ENCODE data around the gene DNASE1L1.

The DNASE1L1 gene

DNA sequence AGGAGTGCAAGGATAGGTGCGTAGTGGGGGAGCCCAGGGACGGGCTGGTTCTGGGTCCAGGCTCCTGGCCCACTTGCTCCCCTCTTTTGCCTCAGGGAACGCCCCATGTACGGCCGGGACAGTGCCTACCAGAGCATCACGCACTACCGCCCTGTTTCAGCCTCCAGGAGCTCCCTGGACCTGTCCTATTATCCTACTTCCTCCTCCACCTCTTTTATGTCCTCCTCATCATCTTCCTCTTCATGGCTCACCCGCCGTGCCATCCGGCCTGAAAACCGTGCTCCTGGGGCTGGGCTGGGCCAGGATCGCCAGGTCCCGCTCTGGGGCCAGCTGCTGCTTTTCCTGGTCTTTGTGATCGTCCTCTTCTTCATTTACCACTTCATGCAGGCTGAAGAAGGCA lies 28.3 kb downstream of the DNASE1L1 start:
- no peak for DNase-seq

GRCh38 chrX:154380153-154380552 lies 28.9 kb downstream of the DNASE1L1 start:
- DNase-seq = no peak

DNA sequence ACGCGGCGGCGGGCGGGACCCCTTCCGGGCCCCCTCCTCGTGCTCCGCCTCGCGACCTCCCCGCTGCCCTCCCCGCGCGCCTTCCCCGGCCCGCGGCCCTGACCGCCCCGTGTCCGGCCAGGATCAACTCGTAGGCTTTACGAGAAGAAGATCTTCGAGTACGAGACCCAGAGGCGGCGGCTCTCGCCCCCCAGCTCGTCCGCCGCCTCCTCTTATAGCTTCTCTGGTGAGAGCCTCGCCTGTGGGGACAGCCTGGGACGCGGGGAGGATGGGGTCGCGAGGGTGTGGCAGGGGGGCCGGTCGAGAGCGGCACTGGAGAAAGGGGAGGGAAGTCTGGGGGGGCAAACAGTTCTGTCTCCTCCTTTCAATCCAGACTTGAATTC lies 29.5 kb downstream of the DNASE1L1 start:
- DNase-seq = no peak

DNA sequence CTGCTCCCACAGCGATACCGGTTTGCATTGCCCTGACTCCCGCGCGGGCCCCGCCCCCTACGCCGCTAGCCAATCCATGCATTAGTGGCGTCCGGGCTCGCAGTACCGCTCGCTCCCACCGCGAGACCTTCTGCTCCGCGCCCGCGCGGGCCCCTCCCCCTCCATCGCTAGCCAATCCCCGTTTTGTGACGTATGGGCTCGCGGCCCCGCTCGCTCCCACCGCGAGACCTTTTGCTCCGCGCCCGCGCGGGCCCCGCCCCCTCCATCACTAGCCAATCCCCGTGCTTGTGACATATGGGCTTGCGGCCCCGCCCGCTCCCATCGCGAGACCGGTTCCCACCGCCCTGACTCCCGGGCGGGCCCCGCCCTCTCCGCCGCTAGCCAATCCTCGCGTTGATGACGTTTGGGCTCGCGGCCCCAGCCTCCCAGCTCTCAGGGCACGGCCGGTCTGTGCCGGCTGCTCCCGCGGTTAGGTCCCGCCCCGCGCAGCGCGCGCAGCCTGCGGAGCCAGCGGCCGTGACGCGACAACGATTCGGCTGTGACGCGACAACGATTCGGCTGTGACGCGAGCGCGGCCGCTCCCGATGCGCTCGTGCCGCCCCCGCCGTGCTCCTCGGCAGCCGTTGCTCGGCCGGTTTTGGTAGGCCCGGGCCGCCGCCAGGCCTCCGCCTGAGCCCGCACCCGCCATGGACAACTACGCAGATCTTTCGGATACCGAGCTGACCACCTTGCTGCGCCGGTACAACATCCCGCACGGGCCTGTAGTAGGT lies 30.1 kb downstream of the DNASE1L1 start, which contains the start of gene EMD:
Gene EMD, plus strand, starts transcription at position 497 of the 770 bp plus-strand sequence. Its CDS starts 190 bp downstream, at position 687.
- peak; percentile 99 for DNase-seq

- DNase-seq = no peak
Observed at GRCh38 chrX:154378059-154378798, 30.8 kb downstream of the DNASE1L1 start.

GRCh38 chrX:154376774-154377173 lies 32.3 kb downstream of the DNASE1L1 start:
- no peak for DNase-seq

- DNase-seq = no peak
Observed at GRCh38 chrX:154375156-154375504, 33.9 kb downstream of the DNASE1L1 start.

GRCh38 chrX:154374313-154375155 lies 34.5 kb downstream of the DNASE1L1 start, which contains the start of gene FLNA:
FLNA (minus strand) TSS chrX:154374634; CDS start chrX:154371245, 3,389 bp downstream.
- peak; percentile 70 for DNase-seq

GRCh38 chrX:154373340-154374306 lies 35.4 kb downstream of the DNASE1L1 start:
- peak; percentile 97 for DNase-seq

- DNase-seq = no peak
Observed at GRCh38 chrX:154372612-154373022, 36.4 kb downstream of the DNASE1L1 start.

GRCh38 chrX:154371789-154372300 lies 37.2 kb downstream of the DNASE1L1 start:
- DNase-seq = no peak

DNA sequence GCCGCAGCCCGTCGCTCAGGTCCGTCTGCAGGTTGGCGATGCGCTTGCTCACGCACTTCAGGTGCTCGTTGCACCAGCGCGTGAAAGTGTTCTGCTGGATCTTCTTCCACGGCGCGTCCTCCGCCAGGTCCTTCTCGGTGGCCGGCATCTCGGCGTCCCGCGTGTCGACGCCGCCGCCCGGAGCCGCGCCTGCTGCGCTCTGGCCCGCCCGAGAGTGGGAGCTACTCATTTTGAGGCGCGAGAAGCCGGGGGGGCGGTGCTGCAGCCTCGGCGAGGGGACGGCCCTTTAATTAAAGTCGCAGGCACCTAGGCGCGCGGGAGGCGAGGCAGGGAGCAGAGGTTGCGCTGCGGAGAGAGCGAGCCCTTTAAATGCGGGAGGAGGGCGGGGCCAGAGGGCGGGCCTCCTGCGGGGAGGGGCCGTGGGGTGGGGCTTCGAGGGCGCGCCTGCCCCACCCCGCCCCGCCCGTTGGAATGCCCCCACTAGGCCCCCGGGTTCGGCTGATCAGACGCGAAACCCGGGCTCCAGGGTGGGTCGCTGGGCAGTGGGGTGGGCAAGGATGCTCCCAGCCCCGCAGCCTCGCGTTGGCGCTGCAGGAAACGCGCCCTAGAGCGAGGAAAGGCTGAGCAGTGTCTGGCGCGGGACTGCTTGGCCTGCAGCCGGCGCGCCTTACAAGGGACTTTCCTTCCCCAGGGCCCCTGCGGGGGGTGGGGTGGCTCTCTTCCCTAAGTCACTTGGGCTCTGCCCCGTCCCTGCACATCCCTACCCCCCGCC lies 37.9 kb downstream of the DNASE1L1 start:
- DNase-seq = peak; percentile 95

GRCh38 chrX:154370300-154371016 lies 38.6 kb downstream of the DNASE1L1 start:
- DNase-seq = no peak

- peak; percentile 96 for DNase-seq
Observed at GRCh38 chrX:154369449-154370299, 39.4 kb downstream of the DNASE1L1 start.

DNA sequence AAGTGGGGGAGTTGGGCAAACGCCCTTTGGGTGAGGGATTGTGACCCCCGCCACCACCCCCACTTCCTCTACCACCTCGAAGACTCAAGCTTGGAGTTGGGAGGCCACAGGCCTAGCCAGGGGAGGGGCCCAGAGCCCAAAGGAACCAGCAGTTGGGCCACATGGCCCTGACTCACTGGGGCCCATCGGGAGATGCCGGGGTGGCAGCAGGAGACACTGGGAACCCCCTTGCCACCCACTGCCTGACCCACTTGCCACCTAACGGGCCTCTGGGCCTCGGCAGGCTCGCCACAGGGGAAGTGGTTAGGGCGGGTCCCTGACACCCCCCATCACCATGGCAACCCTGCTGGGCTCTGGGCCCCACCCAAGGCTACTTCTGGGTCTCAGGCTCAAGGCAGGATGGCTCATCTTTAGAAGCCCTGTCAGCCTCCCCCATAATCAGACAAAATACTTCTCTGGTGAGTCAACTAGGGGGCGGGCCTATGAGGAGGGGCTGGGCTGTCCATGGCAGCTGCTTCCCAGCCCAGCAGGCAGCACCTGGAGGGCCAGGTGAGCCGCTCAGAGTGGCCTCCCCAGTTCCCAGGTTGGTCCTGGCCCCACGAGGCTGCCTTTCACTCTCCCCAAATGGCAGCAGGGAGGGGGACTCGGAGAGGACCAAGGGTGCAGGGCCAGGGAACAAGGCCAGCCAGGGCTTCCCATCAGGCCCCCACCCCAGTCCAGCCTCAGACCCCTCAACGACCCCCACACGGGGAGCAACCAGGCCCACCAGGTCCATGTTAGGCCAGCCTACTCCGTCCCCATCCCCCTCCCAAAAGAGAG lies 40.2 kb downstream of the DNASE1L1 start:
- peak; percentile 91 for DNase-seq

DNA sequence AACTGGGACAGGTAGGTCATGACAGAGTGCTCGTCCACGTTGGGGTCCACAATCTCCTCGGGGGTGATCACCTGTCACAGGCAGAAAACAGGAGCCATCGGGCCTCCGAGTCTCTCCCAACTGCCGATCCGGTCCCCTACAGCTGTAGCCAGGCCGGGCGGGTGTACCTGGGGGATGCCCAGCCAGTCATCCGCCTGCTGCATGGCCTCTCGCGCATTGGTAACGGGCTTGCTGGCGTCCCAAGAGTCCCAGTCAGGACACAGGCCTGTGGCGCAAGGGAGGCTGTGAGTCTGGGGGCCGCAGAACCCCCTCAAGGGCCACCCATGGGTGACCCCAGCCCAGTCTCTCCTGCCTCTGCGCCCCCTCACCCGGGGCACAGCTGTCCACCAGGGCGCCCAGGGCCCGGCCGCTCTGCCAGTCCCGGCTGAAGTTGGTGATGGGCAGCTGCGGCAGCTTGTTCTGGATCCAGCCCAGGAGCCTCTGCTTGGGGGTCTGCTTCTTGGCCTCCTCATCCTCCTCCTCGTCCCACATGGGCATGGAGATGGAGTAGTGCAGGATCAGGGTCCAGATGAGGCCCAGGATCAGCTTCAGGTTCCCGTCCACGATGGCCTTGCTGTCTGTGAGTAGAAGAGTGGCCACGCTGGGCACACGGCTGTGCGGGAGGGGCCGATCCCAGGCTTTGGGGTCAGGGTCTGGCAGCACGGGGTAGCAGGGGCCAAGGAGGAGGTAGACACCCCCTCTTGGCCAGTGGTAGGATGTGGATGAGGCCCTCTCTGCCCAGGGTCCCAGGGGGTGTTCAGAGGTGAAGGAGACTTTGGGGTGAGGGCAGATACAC lies 41.4 kb downstream of the DNASE1L1 start:
- DNase-seq = no peak

DNA sequence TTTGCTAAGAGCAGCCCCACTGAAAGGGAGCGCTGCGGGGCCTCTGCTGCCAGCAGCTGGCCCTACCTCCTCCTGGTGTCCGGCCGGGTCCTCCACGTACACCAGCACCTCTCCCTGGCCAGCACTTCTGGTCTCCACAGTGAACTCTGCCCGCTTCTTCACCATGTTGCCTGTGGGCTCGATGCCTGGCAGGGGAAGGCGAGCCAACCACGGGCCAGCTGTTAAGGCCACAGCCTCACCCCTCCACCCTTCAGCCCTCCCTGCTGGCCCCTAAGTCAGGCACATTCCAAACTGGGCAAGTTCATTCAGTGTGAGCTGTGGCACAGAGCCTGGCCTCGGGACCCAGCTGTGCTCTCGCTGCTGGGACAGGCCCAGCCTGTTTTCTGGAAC lies 42.4 kb downstream of the DNASE1L1 start:
- no peak for DNase-seq
